HepG2 (cell line): Measurements from ENCODE around the gene COPZ1. TPM values are rescaled to one million over a fixed set of nuclear protein-coding genes. Genes with fewer than 3 reads are reported as not detected.

ENCODE experiments used
- ATF3 ChIP-seq: sonication (generic); formaldehyde crosslinking; IDR thresholded peaks from 2 replicates; pipeline ENCODE4 v1.4.0; 2020; ENCODE audit warnings: missing genetic modification reagents
- CSRNP1 ChIP-seq: sonication (generic); formaldehyde crosslinking; IDR thresholded peaks from 2 replicates; pipeline ENCODE4 v1.8.1; 2023; ENCODE audit warnings: mild to moderate bottlenecking, missing genetic modification reagents
- ETV6 ChIP-seq: sonication (generic); formaldehyde crosslinking; conservative IDR thresholded peaks from 2 replicates; pipeline ENCODE4 v1.4.0; 2020; ENCODE audit warnings: missing genetic modification reagents
- GATAD1 ChIP-seq: IDR thresholded peaks from 2 replicates; pipeline ENCODE4 v1.6.1; 2016; ENCODE audit warnings: missing genetic modification reagents, missing compliant biosample characterization
- HMGA1 ChIP-seq: sonication (generic); formaldehyde crosslinking; conservative IDR thresholded peaks from 2 replicates; pipeline ENCODE4 v1.4.0; 2020; ENCODE audit warnings: missing genetic modification reagents
- KDM6A ChIP-seq: IDR thresholded peaks from 2 replicates; pipeline ENCODE4 v1.6.1; 2016; ENCODE audit warnings: low read depth
- MAFG ChIP-seq: sonication (generic); formaldehyde crosslinking; IDR thresholded peaks from 2 replicates; pipeline ENCODE4 v1.5.1; 2020; ENCODE audit warnings: mild to moderate bottlenecking, missing genetic modification reagents
- NFAT5 ChIP-seq: sonication (generic); formaldehyde crosslinking; IDR thresholded peaks from 2 replicates; pipeline ENCODE4 v1.4.0; 2020; ENCODE audit warnings: missing genetic modification reagents
- PRDM15 ChIP-seq: sonication (generic); formaldehyde crosslinking; IDR thresholded peaks from 2 replicates; pipeline ENCODE4 v1.4.0; 2020; ENCODE audit warnings: missing genetic modification reagents
- SETDB1 ChIP-seq: sonication (generic); formaldehyde crosslinking; IDR thresholded peaks from 2 replicates; pipeline ENCODE4 v1.5.1; 2020; ENCODE audit warnings: missing genetic modification reagents, mild to moderate bottlenecking, borderline replicate concordance
- ZNF12 ChIP-seq: sonication (generic); formaldehyde crosslinking; IDR thresholded peaks from 2 replicates; pipeline ENCODE4 v1.5.0; 2020; ENCODE audit warnings: missing genetic modification reagents
- ZNF354B ChIP-seq: sonication (generic); formaldehyde crosslinking; IDR thresholded peaks from 2 replicates; pipeline ENCODE4 v1.8.0; 2022; ENCODE audit warnings: mild to moderate bottlenecking, missing genetic modification reagents
- ZNF816 ChIP-seq: sonication (generic); formaldehyde crosslinking; IDR thresholded peaks from 2 replicates; pipeline ENCODE4 v1.8.0; 2022; ENCODE audit warnings: missing genetic modification reagents, mild to moderate bottlenecking, borderline replicate concordance
- ZSCAN25 ChIP-seq: sonication (generic); formaldehyde crosslinking; IDR thresholded peaks from 2 replicates; pipeline ENCODE4 v1.8.0; 2022; ENCODE audit warnings: mild to moderate bottlenecking, missing genetic modification reagents
- polyA plus RNA-seq, 8 experiments: library from polyadenylated mRNA; depleted of rRNA in 3 of 8; stranded (reverse) in 7 of 8; unstranded in 1 of 8; fragments of >200 nt; fragmentation: Illumina TruSeq in 4 of 8; extraction: Trizol in 4 of 8; gene quantifications; 2 replicates each; pipeline versions ENCODE4 v1.2.1 to v1.2.3, GENCODE V29; 2011 to 2016; ENCODE audit warnings: low read depth in 4 of 8, missing spikeins in 1 of 8, mixed read lengths in 1 of 8; ENCODE audit not compliant: insufficient read depth in 1 of 8
- total RNA-seq, 5 experiments: library from RNA; depleted of rRNA; stranded (reverse); fragments of >200 nt; fragmentation: Illumina TruSeq; extraction: Trizol; gene quantifications; 2 replicates each; pipeline ENCODE4 v1.2.3, GENCODE V29; 2016; ENCODE audit warnings: low read depth in 1 of 5
- TF ChIP-seq, protein P1 (sequence below): sonication (generic); formaldehyde crosslinking; IDR thresholded peaks from 2 replicates; pipeline ENCODE4 v1.4.0; 2020; ENCODE audit warnings: mild to moderate bottlenecking, missing genetic modification reagents

The COPZ1 gene
- total and polyA plus RNA-seq, 2 of the 13 experiments (the other 11 are each of a cell fraction or from before 2014, with no cell fraction given), result 125 to 184 TPM

GRCh38 chr12:54324617-54325441 lies at the start of gene COPZ1 (continued):
- TF ChIP-seq PRDM15 (CRISPR knock-in tag), result no peak
- 0 out of 2 replicates have a peak, but pooled peaks have one; percentile 39 for TF ChIP-seq ZSCAN25 (CRISPR knock-in tag)
- TF ChIP-seq KDM6A (CRISPR knock-in tag), result no peak
- TF ChIP-seq, protein P1, sequence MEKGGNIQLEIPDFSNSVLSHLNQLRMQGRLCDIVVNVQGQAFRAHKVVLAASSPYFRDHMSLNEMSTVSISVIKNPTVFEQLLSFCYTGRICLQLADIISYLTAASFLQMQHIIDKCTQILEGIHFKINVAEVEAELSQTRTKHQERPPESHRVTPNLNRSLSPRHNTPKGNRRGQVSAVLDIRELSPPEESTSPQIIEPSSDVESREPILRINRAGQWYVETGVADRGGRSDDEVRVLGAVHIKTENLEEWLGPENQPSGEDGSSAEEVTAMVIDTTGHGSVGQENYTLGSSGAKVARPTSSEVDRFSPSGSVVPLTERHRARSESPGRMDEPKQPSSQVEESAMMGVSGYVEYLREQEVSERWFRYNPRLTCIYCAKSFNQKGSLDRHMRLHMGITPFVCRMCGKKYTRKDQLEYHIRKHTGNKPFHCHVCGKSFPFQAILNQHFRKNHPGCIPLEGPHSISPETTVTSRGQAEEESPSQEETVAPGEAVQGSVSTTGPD, result no peak
- no peak for TF ChIP-seq SETDB1 (CRISPR knock-in tag)
- TF ChIP-seq GATAD1, result peak; percentile 89
- no peak for TF ChIP-seq NFAT5
- no peak for TF ChIP-seq ZNF12 (CRISPR knock-in tag)
- no peak for TF ChIP-seq ZNF354B
- TF ChIP-seq MAFG (CRISPR knock-in tag), result no peak
- no peak for TF ChIP-seq HMGA1 (CRISPR knock-in tag)
- no peak for TF ChIP-seq CSRNP1 (CRISPR knock-in tag)
- TF ChIP-seq ATF3 (CRISPR knock-in tag), result no peak
- TF ChIP-seq ETV6 (CRISPR knock-in tag), result 0 out of 2 replicates have a peak, but pooled peaks have one; percentile 26
- no peak for TF ChIP-seq ZNF816 (CRISPR knock-in tag)
